ENCODE data around the gene RECQL. TPM values are rescaled to one million over a fixed set of nuclear protein-coding genes. Genes with fewer than 3 reads are reported as not detected.

Gene RECQL
- total RNA-seq, 1 experiment from 2014 or later, result 38.2 TPM

DNA sequence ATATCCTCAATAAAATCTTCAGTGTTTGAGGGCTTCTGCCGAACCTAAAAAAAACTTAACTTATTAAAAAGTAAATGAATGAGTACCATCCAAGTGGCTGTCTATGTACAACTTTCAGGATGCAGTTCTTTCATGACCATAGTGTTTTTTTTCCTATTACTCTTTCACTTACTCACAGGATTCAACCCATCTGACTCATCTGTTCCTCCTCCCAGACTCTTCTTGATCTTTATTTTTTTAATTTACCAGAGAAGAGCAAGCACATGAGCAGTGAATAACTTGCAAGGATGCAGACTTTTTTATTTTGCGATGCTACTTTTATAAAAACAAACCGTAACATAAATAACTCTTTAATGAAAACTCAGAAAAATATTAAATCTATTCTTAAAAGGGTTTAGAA is 24.5 kb downstream of the RECQL start:
- H3K4me2 ChIP-seq (ENCODE audit: low read length), result no peak overlapping the region
- no peaks in the 10 kb centered on the region for H3K9me2 ChIP-seq (replicated peaks; ENCODE audit: low read length)
- no TSS peak for BruUV-seq (replicated peaks)
- no peaks in the 10 kb centered on the region for H3F3A ChIP-seq (ENCODE audit: low read length, unreplicated experiment)
- no peaks in the 10 kb centered on the region for H3K27me3 ChIP-seq (ENCODE audit: low read length)
- H3K79me2 ChIP-seq (ENCODE audit: low read length), result no peaks in the 10 kb centered on the region
- peaks cover 10% of the 10 kb centered on the region for H3K36me3 ChIP-seq (ENCODE audit: low read depth, low read length)
- H3K9ac ChIP-seq (ENCODE audit: low read length), result no peak overlapping the region
- no peaks in the 10 kb centered on the region for H4K20me1 ChIP-seq (ENCODE audit: low read length)
- DNase-seq (peak; percentile 10), ATAC-seq (peak; percentile 37)
- no peaks in the 10 kb centered on the region for H3K4me1 ChIP-seq (ENCODE audit: insufficient read depth, low read length)
- CTCF ChIA-PET, result no interaction called here
- POLR2A ChIA-PET (ENCODE audit: unreplicated experiment), result no interaction called here
- H3K9me3 ChIP-seq (ENCODE audit: low read length), result no peaks in the 10 kb centered on the region
- no peak overlapping the region for H3K4me3 ChIP-seq (ENCODE audit: low read length)
- H2AFZ ChIP-seq (ENCODE audit: low read length), result no peak overlapping the region
- TF ChIP-seq EZH2 (IDR thresholded peaks at IDR 0.05; ENCODE audit: low read length, unreplicated experiment) (no peak), EZH2phosphoT487 (IDR thresholded peaks at IDR 0.05; ENCODE audit: borderline replicate concordance, low read length) (no peak)
- TF ChIP-seq, protein P1, sequence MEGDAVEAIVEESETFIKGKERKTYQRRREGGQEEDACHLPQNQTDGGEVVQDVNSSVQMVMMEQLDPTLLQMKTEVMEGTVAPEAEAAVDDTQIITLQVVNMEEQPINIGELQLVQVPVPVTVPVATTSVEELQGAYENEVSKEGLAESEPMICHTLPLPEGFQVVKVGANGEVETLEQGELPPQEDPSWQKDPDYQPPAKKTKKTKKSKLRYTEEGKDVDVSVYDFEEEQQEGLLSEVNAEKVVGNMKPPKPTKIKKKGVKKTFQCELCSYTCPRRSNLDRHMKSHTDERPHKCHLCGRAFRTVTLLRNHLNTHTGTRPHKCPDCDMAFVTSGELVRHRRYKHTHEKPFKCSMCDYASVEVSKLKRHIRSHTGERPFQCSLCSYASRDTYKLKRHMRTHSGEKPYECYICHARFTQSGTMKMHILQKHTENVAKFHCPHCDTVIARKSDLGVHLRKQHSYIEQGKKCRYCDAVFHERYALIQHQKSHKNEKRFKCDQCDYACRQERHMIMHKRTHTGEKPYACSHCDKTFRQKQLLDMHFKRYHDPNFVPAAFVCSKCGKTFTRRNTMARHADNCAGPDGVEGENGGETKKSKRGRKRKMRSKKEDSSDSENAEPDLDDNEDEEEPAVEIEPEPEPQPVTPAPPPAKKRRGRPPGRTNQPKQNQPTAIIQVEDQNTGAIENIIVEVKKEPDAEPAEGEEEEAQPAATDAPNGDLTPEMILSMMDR (conservative IDR thresholded peaks at IDR 0.05; ENCODE audit: low read depth, low read length), result no peak
- intact Hi-C loops (cut with micrococcal nuclease), result no loop called here
- H3K27ac ChIP-seq (ENCODE audit: low read length), result no peak overlapping the region

- DNase-seq, result no peak
- Histone ChIP-seq H3K36me3 (ENCODE audit: low read depth, low read length) (peaks cover 10% of the 10 kb centered on the region), H2AFZ (ENCODE audit: low read length) (no peak overlapping the region), H3K4me2 (ENCODE audit: low read length) (no peak overlapping the region), H3K9ac (ENCODE audit: low read length) (no peak overlapping the region), H3K9me2 (replicated peaks; ENCODE audit: low read length) (no peaks in the 10 kb centered on the region), H3K79me2 (ENCODE audit: low read length) (no peaks in the 10 kb centered on the region), H3K27me3 (ENCODE audit: low read length) (no peaks in the 10 kb centered on the region), H3K27ac (ENCODE audit: low read length) (no peak overlapping the region), H3K4me1 (ENCODE audit: insufficient read depth, low read length) (no peaks in the 10 kb centered on the region), H3K4me3 (ENCODE audit: low read length) (no peak overlapping the region), H3F3A (ENCODE audit: low read length, unreplicated experiment) (no peaks in the 10 kb centered on the region), H4K20me1 (ENCODE audit: low read length) (no peaks in the 10 kb centered on the region), H3K9me3 (ENCODE audit: low read length) (no peaks in the 10 kb centered on the region)
- no peak for ATAC-seq
- BruUV-seq (replicated peaks), result no TSS peak
- no peak for TF ChIP-seq EZH2phosphoT487 (IDR thresholded peaks at IDR 0.05; ENCODE audit: borderline replicate concordance, low read length)
- no peak for TF ChIP-seq EZH2 (IDR thresholded peaks at IDR 0.05; ENCODE audit: low read length, unreplicated experiment)
- TF ChIP-seq, protein P1 (conservative IDR thresholded peaks at IDR 0.05; ENCODE audit: low read depth, low read length), result no peak
- intact Hi-C loops (cut with micrococcal nuclease), result no loop called here
- ChIA-PET CTCF (no interaction called here), POLR2A (ENCODE audit: unreplicated experiment) (no interaction called here)
Observed at GRCh38 chr12:21475552-21475951, 25.9 kb downstream of the RECQL start.

DNA sequence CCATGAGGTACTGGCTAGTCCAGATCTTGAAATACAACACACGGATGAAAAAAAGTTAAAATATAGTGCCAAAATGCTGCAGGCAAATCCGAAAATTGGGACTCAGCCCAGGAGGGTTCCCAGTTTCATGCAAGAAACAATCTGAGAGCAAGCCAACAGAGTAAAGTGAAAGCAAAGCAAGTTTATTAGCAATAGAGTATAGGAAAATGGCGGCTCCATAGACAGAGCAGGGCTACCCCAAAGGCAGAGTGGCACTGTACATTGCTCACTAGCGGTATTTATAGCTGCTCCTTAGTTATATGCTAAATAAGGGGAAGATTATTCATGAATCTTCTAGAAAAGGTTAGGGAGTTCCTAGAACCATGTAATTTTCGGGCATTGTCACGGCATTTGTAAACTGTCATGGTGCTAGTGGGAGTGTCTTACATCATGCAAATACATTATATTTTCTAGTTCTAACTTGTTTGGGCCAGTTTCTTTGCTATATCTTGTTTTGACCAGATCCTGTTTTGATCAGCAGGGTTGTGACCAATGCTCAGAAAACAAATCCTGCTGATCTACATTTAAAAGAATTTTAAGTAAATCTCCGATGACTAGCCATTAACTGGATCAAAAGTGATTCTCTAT is 29.1 kb downstream of the RECQL start:
- no peaks in the 10 kb centered on the region for H3K27me3 ChIP-seq (ENCODE audit: low read length)
- DNase-seq (no peak), ATAC-seq (no peak)
- POLR2A ChIA-PET (ENCODE audit: unreplicated experiment), result no interaction called here
- intact Hi-C loops (cut with micrococcal nuclease), result no loop called here
- peaks cover 10% of the 10 kb centered on the region for H3K36me3 ChIP-seq (ENCODE audit: low read depth, low read length)
- CTCF ChIA-PET, result no interaction called here
- TSS peak; percentile 5 for BruUV-seq (replicated peaks)
- no peaks in the 10 kb centered on the region for H3K9me3 ChIP-seq (ENCODE audit: low read length)
- no peak overlapping the region for H3K4me3 ChIP-seq (ENCODE audit: low read length)
- H3K9ac ChIP-seq (ENCODE audit: low read length), result no peak overlapping the region
- H4K20me1 ChIP-seq (ENCODE audit: low read length), result no peaks in the 10 kb centered on the region
- H3K9me2 ChIP-seq (replicated peaks; ENCODE audit: low read length), result no peaks in the 10 kb centered on the region
- no peaks in the 10 kb centered on the region for H3F3A ChIP-seq (ENCODE audit: low read length, unreplicated experiment)
- H3K4me1 ChIP-seq (ENCODE audit: insufficient read depth, low read length), result no peaks in the 10 kb centered on the region
- H3K4me2 ChIP-seq (ENCODE audit: low read length), result no peak overlapping the region
- no peaks in the 10 kb centered on the region for H3K79me2 ChIP-seq (ENCODE audit: low read length)
- no peak overlapping the region for H2AFZ ChIP-seq (ENCODE audit: low read length)
- H3K27ac ChIP-seq (ENCODE audit: low read length), result no peak overlapping the region
- TF ChIP-seq, protein P1 (conservative IDR thresholded peaks at IDR 0.05; ENCODE audit: low read depth, low read length), result no peak
- TF ChIP-seq EZH2 (IDR thresholded peaks at IDR 0.05; ENCODE audit: low read length, unreplicated experiment) (no peak), EZH2phosphoT487 (IDR thresholded peaks at IDR 0.05; ENCODE audit: borderline replicate concordance, low read length) (no peak)
